Pons (tissue), 1 donor: ENCODE data around the gene GSTT4.
"Not testable (repeated sequence)": the region's sequence is repeated elsewhere in the genome, so short reads cannot be mapped to it uniquely, and the experiment has no call there.

Source experiments
- DNase-seq: peaks from one replicate; pipeline ENCODE4 v3.0.0-alpha.2; 2016; ENCODE audit warnings: low spot score

Gene GSTT4

DNA sequence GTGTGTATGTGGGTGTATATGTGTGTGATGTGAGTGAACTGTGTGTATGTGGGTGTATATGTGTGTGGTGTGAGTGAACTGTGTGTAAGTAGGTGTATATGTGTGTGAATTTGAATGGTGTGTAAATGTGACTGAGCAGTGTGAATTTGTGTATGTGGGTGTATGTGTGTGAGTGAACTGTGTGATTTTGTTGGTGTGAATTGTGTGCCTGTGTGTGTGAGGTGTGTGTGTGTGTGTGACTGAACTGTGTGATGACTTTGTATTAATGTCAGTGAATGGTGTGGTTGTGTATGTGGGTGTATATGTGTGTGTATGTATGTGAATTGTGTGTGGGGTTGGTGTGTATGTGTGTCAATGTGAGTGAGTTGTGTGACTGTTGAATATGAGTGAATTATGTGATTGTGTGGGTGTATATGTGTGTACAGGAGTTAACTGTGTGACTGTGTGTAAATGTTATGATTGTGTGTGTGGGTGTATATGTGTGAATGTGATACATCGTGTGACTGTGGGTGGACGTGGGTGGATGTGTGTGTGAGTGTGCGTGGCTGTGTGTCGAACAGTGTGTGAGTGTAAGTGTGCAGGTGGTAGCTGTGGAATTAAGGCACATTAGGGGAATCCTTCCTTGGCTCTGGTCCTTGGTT lies 18.6 kb downstream of the GSTT4 start:
- DNase-seq, result not testable (repeated sequence)

GRCh38 chr22:23986089-23986488 lies 19.2 kb downstream of the GSTT4 start:
- DNase-seq, result not testable (repeated sequence)

GRCh38 chr22:23984430-23984829 lies 20.8 kb downstream of the GSTT4 start:
- peak; percentile 39 for DNase-seq

- not testable (repeated sequence) for DNase-seq
Observed at GRCh38 chr22:23980567-23980966, 24.7 kb downstream of the GSTT4 start.

- not testable (repeated sequence) for DNase-seq
Observed at GRCh38 chr22:23979557-23980240, 25.6 kb downstream of the GSTT4 start, which contains the start of gene GSTT2. Gene GSTT2 (plus strand): TSS chr22:23980134.

DNA sequence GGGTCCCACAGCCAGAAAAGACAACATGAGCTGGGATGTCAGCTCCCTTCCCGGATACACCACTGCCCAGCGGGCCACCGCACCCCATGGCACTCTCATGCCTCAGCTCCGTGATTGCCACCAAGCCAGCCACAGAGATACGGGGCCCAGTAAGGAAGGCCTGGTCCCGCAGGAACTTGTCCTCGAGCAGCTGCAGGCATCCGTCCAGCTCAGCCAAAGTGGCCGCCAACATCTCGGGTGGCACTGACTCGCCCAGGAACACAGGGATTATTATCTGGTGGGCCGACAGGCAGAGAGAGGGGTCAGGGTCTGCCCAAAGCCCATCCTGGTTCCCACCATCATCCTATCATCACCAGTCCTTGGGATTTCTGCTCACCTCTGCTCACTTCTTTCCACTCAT lies 27.9 kb downstream of the GSTT4 start:
- not testable (repeated sequence) for DNase-seq

GRCh38 chr22:23974836-23975352 lies 30.4 kb downstream of the GSTT4 start:
- DNase-seq, result not testable (repeated sequence)

DNA sequence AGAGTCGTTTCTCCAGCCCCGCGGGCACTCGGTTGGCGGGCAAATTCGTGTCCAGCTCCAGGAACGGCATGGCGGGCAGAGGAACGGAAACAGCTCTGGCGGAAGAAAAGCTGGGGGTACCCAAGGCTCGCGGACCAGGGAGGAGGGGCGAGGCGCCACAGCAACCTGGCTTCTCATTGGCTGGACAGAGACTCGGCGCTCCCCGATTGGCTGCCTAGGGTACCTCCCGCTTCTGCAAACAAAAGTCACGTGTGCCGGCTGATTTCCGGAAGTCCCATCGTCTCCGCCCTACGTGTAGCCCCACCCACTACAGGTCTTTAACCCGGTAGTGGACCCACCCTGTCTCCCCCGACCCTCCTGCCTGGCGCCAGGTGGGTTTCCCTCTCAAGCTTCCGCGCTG lies 30.9 kb downstream of the GSTT4 start, which contains the start of gene DDT:
DDT (minus strand) TSS at position 97 of the 400 bp plus-strand sequence; CDS start at position 70, 27 bp downstream.
- DNase-seq, result not testable (repeated sequence)

DNA sequence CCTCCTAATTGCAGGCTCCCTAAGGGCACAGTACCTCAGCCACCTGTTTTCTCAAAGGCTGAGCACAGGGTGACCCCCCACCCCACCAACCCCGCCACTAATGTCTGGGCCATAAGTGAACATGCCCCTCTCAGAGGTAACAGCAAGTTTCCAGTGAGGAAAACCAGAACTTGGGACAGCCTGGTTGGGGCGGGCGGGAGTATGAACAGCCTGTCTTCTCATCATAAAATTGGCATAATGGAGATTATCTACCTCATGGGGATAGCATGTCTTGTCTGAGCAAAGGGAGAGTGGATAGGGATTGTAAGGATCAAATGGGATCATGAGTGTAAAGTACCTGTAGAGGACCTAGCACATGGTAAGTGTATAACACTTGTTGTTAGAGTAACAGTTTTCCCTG lies 33.3 kb downstream of the GSTT4 start:
- not testable (repeated sequence) for DNase-seq

DNA sequence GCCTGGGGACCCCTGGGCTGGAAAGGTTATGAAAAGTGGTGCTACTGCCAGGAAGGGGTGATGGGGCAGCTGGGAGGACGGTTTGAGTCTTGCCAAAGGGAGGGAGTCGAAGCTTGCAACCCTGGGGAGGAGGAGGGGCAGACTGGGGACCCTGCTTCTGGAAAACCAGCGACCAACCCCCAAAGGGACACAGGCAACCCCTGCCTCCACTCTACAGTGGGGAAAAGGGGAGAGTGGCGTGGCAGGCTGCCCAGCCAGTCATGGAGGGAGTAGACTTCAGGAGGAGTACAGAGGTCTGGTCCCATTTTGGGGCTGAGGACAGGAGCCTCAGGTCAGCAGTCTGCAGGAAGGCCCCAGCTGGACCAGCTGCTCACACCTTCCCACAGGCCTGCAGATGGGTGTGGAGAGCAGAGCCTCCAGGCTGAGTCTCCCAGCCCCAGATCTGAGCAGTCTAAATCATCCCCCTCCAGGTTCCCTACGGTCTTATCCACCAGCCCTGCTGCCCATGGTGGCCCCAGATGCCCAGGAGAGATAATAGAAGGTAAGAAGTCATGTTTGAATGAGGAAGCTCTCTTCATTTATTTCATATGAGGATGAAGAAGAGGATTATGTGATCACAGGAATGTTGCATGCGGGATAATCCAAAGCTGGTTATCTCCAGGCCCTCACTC lies 34.3 kb downstream of the GSTT4 start:
- DNase-seq, result no peak

DNA sequence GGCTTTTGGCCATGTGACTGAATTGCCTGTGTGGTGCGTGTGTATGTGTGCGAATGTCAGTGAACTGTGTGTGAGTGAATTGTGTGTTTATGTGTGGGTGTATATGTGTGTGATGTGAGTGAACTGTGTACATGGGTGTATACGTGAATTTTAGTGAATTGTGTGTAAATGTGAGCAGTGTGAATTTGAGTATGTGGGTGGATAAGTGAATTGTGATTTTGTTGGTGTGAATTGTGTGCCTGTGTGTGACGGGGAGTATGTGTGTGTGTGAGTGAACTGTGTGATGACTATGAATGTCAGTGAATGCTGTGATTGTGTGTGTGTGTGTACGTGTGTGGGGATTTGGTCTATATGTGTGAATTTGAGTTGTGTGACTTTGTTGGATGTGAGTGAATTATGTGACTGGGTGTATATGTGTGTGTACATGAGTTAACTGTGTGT lies 35.0 kb downstream of the GSTT4 start:
- DNase-seq, result no peak

DNA sequence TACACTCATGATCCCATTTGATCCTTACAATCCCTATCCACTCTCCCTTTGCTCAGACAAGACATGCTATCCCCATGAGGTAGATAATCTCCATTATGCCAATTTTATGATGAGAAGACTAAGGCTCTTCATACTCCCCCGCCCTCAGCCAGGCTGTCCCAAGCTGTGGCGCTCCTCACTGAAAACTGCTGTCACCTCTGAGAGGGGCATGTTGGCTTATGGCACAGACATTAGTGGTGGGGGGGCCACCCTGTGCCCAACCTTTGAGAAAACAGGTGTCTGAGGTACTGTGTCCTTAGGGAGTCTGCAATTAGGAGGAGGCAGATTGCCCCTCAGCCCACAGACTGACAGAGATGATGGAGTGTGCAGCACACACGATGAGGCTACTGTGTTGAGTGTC lies 36.2 kb downstream of the GSTT4 start:
- DNase-seq, result no peak

DNA sequence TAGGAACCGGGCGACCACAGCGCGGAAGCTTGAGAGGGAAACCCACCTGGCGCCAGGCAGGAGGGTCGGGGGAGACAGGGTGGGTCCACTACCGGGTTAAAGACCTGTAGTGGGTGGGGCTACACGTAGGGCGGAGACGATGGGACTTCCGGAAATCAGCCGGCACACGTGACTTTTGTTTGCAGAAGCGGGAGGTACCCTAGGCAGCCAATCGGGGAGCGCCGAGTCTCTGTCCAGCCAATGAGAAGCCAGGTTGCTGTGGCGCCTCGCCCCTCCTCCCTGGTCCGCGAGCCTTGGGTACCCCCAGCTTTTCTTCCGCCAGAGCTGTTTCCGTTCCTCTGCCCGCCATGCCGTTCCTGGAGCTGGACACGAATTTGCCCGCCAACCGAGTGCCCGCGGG lies 38.7 kb downstream of the GSTT4 start, which contains the start of gene DDTL:
DDTL (plus strand) TSS at position 321 of the 400 bp plus-strand sequence; CDS start at position 348, 27 bp downstream.
- not testable (repeated sequence) for DNase-seq

GRCh38 chr22:23966094-23966493 lies 39.2 kb downstream of the GSTT4 start:
- not testable (repeated sequence) for DNase-seq

- DNase-seq, result not testable (repeated sequence)
Observed at GRCh38 chr22:23961084-23961771, 44.0 kb downstream of the GSTT4 start, which contains the start of gene GSTT2B. Gene GSTT2B (minus strand): TSS chr22:23961195. CDS start chr22:23961131, 64 bp downstream.

- DNase-seq, result peak; percentile 89
Observed at GRCh38 chr22:23956301-23956900, 48.9 kb downstream of the GSTT4 start.

GRCh38 chr22:23955886-23956285 lies 49.4 kb downstream of the GSTT4 start:
- DNase-seq, result not testable (repeated sequence)

GRCh38 chr22:23954991-23955305 lies 50.3 kb downstream of the GSTT4 start:
- DNase-seq, result not testable (repeated sequence)

DNA sequence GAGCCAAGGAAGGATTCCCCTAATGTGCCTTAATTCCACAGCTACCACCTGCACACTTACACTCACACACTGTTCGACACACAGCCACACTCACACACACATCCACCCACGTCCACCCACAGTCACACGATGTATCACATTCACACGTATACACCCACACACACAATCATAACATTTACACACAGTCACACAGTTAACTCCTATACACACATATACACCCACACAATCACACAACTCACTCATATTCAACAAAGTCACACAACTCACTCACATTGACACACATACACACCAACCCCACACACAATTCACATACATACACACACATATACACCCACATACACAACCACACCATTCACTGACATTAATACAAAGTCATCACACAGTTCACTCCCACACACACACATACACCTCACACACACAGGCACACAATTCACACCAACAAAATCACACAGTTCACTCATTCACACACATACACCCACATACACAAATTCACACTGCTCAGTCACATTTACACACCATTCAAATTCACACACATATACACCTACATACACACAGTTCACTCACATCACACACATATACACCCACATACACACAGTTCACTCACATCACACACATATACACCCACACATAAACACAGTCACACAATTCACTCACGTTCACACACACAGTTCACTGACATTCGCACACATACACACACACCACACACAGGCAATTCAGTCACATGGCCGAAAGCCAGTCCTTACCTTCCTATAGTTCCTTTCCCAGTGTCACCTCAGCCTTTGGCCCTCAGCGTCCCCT lies 50.9 kb downstream of the GSTT4 start:
- DNase-seq, result not testable (repeated sequence)

- not testable (repeated sequence) for DNase-seq
Observed at GRCh38 chr22:23953485-23953884, 51.8 kb downstream of the GSTT4 start.
